Measurements from ENCODE around the gene ADAMTS17. TPM values are rescaled to one million over a fixed set of nuclear protein-coding genes. Genes with fewer than 3 reads are reported as not detected.

The ADAMTS17 gene
- total RNA-seq, 1 experiment from 2014 or later, result 1.6 TPM

DNA sequence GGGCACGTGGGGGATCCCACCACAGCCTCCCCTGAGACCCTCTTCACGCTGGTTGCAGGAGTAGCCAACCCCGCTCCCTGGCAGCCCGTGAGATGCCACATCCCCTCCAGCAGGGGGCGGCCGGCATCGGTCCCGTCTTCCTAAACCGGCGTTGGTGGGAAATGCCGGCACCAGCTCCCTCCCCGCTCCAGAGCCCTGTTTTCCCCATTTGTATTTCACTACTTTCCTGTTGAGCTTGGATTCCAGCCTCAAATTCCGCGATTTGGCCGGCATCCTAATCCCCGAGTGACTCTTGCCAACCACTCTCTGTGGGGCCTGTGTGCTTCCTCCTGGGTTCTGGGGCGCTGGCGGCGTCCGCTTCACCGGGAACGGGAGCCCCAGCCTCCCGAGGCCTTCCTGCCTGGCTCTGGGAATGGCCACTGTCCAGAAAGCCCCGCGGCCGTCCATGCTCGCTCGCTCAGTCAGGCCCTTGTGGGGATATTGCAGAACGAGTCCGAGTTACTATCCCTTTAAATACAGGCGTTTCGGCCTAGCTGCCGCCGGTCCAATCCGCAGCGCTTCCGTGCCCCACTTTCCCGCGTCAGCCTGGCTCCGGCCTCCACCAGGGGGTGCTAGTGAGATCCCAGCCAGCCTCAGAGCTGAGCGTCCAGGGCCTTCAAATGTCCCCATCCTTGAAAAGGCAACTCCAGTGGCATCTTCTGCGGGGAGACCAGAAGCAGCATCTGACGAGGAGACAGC is 8.1 kb upstream of the ADAMTS17 start:
- H3K27me3 ChIP-seq (ENCODE audit: control insufficient read depth, insufficient read depth, low read length), result peaks cover 5% of the 10 kb centered on the region
- in situ Hi-C loops (cut with HindIII; ENCODE audit: low pct_unique_long_range_greater_than_20kb, low sequenced_read_pairs) (no loop called here), intact Hi-C loops (cut with micrococcal nuclease; ENCODE audit: unreplicated experiment) (loop anchor here (2.0 to 10.0 kb wide), 2 partner anchors 221 to 245 kb away; no protein-coding TSS in a partner anchor)
- H3K36me3 ChIP-seq (ENCODE audit: control insufficient read depth, insufficient read depth, low read length), result no peaks in the 10 kb centered on the region
- no peaks in the 10 kb centered on the region; the same call in 1 of the 2 replicates for H3K4me1 ChIP-seq (ENCODE audit: control insufficient read depth, insufficient read depth, low read length)
- TF ChIP-seq TCF7L2 (IDR thresholded peaks at IDR 0.05; ENCODE audit: low read depth, low read length) (no peak), CTCF (IDR thresholded peaks at IDR 0.05) (peak; percentile 97)
- BruUV-seq (replicated peaks), result no TSS peak
- peak overlapping the region; percentile 88 for H3K27ac ChIP-seq (ENCODE audit: low read length)
- H3K9me3 ChIP-seq (ENCODE audit: control insufficient read depth, insufficient read depth, low read depth, low read length), result no peaks in the 10 kb centered on the region; the same call in 1 of the 2 replicates
- ATAC-seq, result peak; percentile 99
- CTCF ChIA-PET, result interaction anchor here (0.8 to 2.1 kb wide), 8 partner anchors 8 to 421 kb away, joined by 3 to 13 read pairs (median 5); partner anchors contain the start of genes ADAMTS17, ASB7 and LINS1
- POLR2A ChIA-PET, result no interaction called here
- peak overlapping the region; percentile 86 to 89 for H3K4me3 ChIP-seq (ENCODE audit: low read depth in 2 of 2, low read length in 2 of 2)
- DNase-seq (ENCODE audit: low read depth, low spot score), result peak; percentile 66

DNA sequence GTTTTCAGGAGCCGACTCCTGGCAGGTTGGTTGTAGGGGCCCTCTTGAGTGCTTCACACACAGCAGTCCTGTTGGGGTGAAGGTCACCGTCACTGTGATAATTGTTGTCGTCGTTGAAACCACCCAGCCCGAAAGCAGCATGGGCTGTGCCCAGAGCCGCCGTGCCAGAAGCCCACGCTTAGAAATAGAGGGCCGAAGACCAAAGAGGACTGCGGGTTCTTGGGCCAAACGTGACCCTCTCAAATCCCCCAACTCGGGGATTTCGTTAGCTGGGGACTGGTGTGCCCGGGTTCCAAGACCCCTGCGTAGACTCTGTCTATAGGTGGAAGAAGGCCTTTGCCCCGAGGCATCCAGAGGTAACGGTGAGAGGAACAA is 7.5 kb upstream of the ADAMTS17 start:
- POLR2A ChIA-PET, result no interaction called here
- CTCF ChIA-PET, result interaction anchor here (1.5 to 2.1 kb wide), 4 partner anchors 10 to 253 kb away, joined by 5 to 13 read pairs (median 12); partner anchors contain the start of genes ASB7 and LINS1
- Histone ChIP-seq H3K36me3 (ENCODE audit: control insufficient read depth, insufficient read depth, low read length) (no peaks in the 10 kb centered on the region), H3K27ac (ENCODE audit: low read length) (no peak overlapping the region), H3K27me3 (ENCODE audit: control insufficient read depth, insufficient read depth, low read length) (peaks cover 4% of the 10 kb centered on the region), H3K4me1 (ENCODE audit: control insufficient read depth, insufficient read depth, low read length) (no peaks in the 10 kb centered on the region; the same call in 1 of the 2 replicates), H3K9me3 (ENCODE audit: control insufficient read depth, insufficient read depth, low read depth, low read length) (no peaks in the 10 kb centered on the region; the same call in 1 of the 2 replicates), H3K4me3 (ENCODE audit: low read depth in 2 of 2, low read length in 2 of 2) (peak overlapping the region; percentile 86 to 89)
- in situ Hi-C loops (cut with HindIII; ENCODE audit: low pct_unique_long_range_greater_than_20kb, low sequenced_read_pairs) (no loop called here), intact Hi-C loops (cut with micrococcal nuclease; ENCODE audit: unreplicated experiment) (loop anchor here (10.0 kb wide), 1 partner anchor 245 kb away; no protein-coding TSS in a partner anchor)
- TF ChIP-seq REST (IDR thresholded peaks at IDR 0.05; ENCODE audit: insufficient read depth in 1 of 2, low read depth in 2 of 2, low read length in 1 of 2), result no peak
- TF ChIP-seq TCF7L2 (IDR thresholded peaks at IDR 0.05; ENCODE audit: low read depth, low read length), result no peak
- no peak for TF ChIP-seq CTCF (IDR thresholded peaks at IDR 0.05)
- no peak for TF ChIP-seq POLR2AphosphoS5 (IDR thresholded peaks at IDR 0.05; ENCODE audit: low read depth, low read length)
- TF ChIP-seq SIN3A (IDR thresholded peaks at IDR 0.05; ENCODE audit: borderline replicate concordance, insufficient read depth, low read depth, low read length), result no peak
- ATAC-seq (no peak), DNase-seq (ENCODE audit: low read depth, low spot score) (no peak)
- BruUV-seq (replicated peaks), result no TSS peak
